Smooth muscle cell (in vitro differentiated cells): ENCODE data around the gene EHD1. TPM values are rescaled to one million over a fixed set of nuclear protein-coding genes. Genes with fewer than 3 reads are reported as not detected.
A peak's percentile ranks its signal among the peaks of the same experiment; 100 is the strongest.

ENCODE experiments used
- DNase-seq: peaks from one replicate; lab custom pipeline; 2025; ENCODE audit not compliant: unreplicated experiment; lab: John Stamatoyannopoulos, UW
- H2AFZ ChIP-seq: fragments of 200-600 bp; sonication (generic); 2 replicates; pipeline ENCODE4 v1.6.0; 2016; ENCODE audit warnings: antibody characterized with exemption, low read depth, mild to moderate bottlenecking
- H3F3A ChIP-seq: fragments of 200-600 bp; sonication (generic); 2 replicates; pipeline ENCODE4 v1.6.0; 2017; ENCODE audit warnings: antibody characterized with exemption, low read depth
- H3K27ac ChIP-seq: fragments of 200-600 bp; sonication (generic); 2 replicates; pipeline ENCODE4 v1.5.1; 2016; ENCODE audit warnings: low read depth, mild to moderate bottlenecking
- H3K27me3 ChIP-seq: fragments of 200-600 bp; sonication (generic); 2 replicates; pipeline ENCODE4 v1.6.1; 2016; ENCODE audit warnings: low read depth, mild to moderate bottlenecking
- H3K36me3 ChIP-seq: fragments of 200-600 bp; sonication (generic); 2 replicates; pipeline ENCODE4 v1.5.1; 2016; ENCODE audit warnings: low read depth
- H3K4me1 ChIP-seq: fragments of 200-600 bp; sonication (generic); 2 replicates; pipeline ENCODE4 v1.5.1; 2016; ENCODE audit warnings: low read depth
- H3K4me2 ChIP-seq: fragments of 200-600 bp; sonication (generic); 2 replicates; pipeline ENCODE4 v1.6.0; 2016; ENCODE audit warnings: mild to moderate bottlenecking
- H3K4me3 ChIP-seq: fragments of 200-600 bp; sonication (generic); 2 replicates; pipeline ENCODE4 v1.5.1; 2016; ENCODE audit warnings: mild to moderate bottlenecking
- H3K79me2 ChIP-seq: fragments of 200-600 bp; sonication (generic); 2 replicates; pipeline ENCODE4 v1.6.0; 2016; ENCODE audit warnings: low read depth, mild to moderate bottlenecking
- H3K9ac ChIP-seq: fragments of 200-600 bp; sonication (generic); 2 replicates; pipeline ENCODE4 v1.6.0; 2016; ENCODE audit warnings: low read depth
- H3K9me3 ChIP-seq: fragments of 200-600 bp; sonication (generic); replicated peaks from 2 replicates; pipeline ENCODE4 v1.5.1; 2016; ENCODE audit warnings: low read depth
- H4K20me1 ChIP-seq: fragments of 200-600 bp; sonication (generic); 2 replicates; pipeline ENCODE4 v1.6.0; 2016; ENCODE audit warnings: low read depth
- WGBS: methylation state at CpG from one replicate; pipeline ENCODE4 v1.1.7; 2016; ENCODE audit warnings: low lambda C conversion rate; 5-methylcytosine and 5-hydroxymethylcytosine counted together
- polyA plus RNA-seq: library from polyadenylated mRNA; unstranded; fragments of >200 nt; fragmentation: Nextera tagmentation; extraction: Ambion mirVana; gene quantifications from 2 replicates; pipeline ENCODE4 v1.2.1, GENCODE V29; 2016
- total RNA-seq: library from RNA; depleted of rRNA; stranded (reverse); fragments of >200 nt; gene quantifications from 2 replicates; pipeline ENCODE4 v1.2.3, GENCODE V29; 2014
- TF ChIP-seq, protein P1 (sequence below): fragments of 200-600 bp; sonication (generic); IDR thresholded peaks from 2 replicates; pipeline ENCODE4 v1.5.1; 2017; ENCODE audit warnings: borderline replicate concordance, mild to moderate bottlenecking, antibody characterized with exemption; ENCODE audit not compliant: insufficient read depth, poor library complexity, severe bottlenecking

The EHD1 gene
- total and polyA plus RNA-seq, 2 experiments from 2014 or later, result 42.8 to 59.8 TPM

- Histone ChIP-seq H3K27ac (peak overlapping the region; percentile 88), H3K4me3 (no peak overlapping the region), H3K9ac (peak overlapping the region; percentile 74), H3K4me2 (peak overlapping the region; percentile 58), H2AFZ (no peak overlapping the region), H3K4me1 (peaks cover 26% of the 10 kb centered on the region), H4K20me1 (peaks cover 89% of the 10 kb centered on the region), H3F3A (peaks cover 33% of the 10 kb centered on the region), H3K36me3 (no peaks in the 10 kb centered on the region), H3K27me3 (no peaks in the 10 kb centered on the region), H3K9me3 (no peaks in the 10 kb centered on the region), H3K79me2 (peaks cover 80% of the 10 kb centered on the region)
- TF ChIP-seq, protein P1, sequence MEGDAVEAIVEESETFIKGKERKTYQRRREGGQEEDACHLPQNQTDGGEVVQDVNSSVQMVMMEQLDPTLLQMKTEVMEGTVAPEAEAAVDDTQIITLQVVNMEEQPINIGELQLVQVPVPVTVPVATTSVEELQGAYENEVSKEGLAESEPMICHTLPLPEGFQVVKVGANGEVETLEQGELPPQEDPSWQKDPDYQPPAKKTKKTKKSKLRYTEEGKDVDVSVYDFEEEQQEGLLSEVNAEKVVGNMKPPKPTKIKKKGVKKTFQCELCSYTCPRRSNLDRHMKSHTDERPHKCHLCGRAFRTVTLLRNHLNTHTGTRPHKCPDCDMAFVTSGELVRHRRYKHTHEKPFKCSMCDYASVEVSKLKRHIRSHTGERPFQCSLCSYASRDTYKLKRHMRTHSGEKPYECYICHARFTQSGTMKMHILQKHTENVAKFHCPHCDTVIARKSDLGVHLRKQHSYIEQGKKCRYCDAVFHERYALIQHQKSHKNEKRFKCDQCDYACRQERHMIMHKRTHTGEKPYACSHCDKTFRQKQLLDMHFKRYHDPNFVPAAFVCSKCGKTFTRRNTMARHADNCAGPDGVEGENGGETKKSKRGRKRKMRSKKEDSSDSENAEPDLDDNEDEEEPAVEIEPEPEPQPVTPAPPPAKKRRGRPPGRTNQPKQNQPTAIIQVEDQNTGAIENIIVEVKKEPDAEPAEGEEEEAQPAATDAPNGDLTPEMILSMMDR, result peak; percentile 22
- 81% methylated on average over 9 of the region's 9 CpGs for whole genome bisulfite sequencing
- DNase-seq, result no peak
These were observed 8.7 kb downstream of the EHD1 start for GRCh38 chr11:64869571-64870175.

- Histone ChIP-seq H3K4me2 (peak overlapping the region; percentile 58), H3F3A (peaks cover 35% of the 10 kb centered on the region), H3K79me2 (peaks cover 76% of the 10 kb centered on the region), H3K9me3 (no peaks in the 10 kb centered on the region), H3K36me3 (no peaks in the 10 kb centered on the region), H3K9ac (peak overlapping the region; percentile 74), H3K4me3 (no peak overlapping the region), H3K27ac (peak overlapping the region; percentile 88), H3K4me1 (peaks cover 32% of the 10 kb centered on the region), H4K20me1 (peaks cover 90% of the 10 kb centered on the region), H3K27me3 (no peaks in the 10 kb centered on the region), H2AFZ (no peak overlapping the region)
- TF ChIP-seq, protein P1, result no peak
- WGBS, result 42% methylated on average over 21 of the region's 21 CpGs
- no peak for DNase-seq
These were observed 9.4 kb downstream of the EHD1 start for GRCh38 chr11:64868904-64869570.

GRCh38 chr11:64867748-64868462 lies 10.5 kb downstream of the EHD1 start:
- Histone ChIP-seq H3K9ac (no peak overlapping the region), H3K27me3 (no peaks in the 10 kb centered on the region), H3K27ac (peak overlapping the region; percentile 88), H4K20me1 (peaks cover 95% of the 10 kb centered on the region), H3K4me3 (no peak overlapping the region), H3K79me2 (peaks cover 78% of the 10 kb centered on the region), H2AFZ (no peak overlapping the region), H3K4me2 (no peak overlapping the region), H3K9me3 (no peaks in the 10 kb centered on the region), H3K4me1 (peaks cover 43% of the 10 kb centered on the region), H3K36me3 (no peaks in the 10 kb centered on the region), H3F3A (peaks cover 34% of the 10 kb centered on the region)
- no peak for DNase-seq
- TF ChIP-seq, protein P1, result no peak
- WGBS, result 81% methylated on average over 28 of the region's 28 CpGs
